SK-N-SH (cell line): ENCODE data around the gene GPRC5C.
"Not testable (repeated sequence)": the region's sequence is repeated elsewhere in the genome, so short reads cannot be mapped to it uniquely, and the experiment has no call there.

Experiments
- CTCF ChIP-seq: fragments of 200-600 bp; sonication (generic); IDR thresholded peaks from 2 replicates; pipeline ENCODE4 v1.6.1; 2017; ENCODE audit warnings: antibody characterized with exemption, mild to moderate bottlenecking, moderate library complexity
- EP300 ChIP-seq, 2 experiments: IDR thresholded peaks; 2 replicates each; pipeline versions ENCODE4 v1.4.0 to v1.6.1; 2012; ENCODE audit warnings: borderline replicate concordance in 1 of 2, low read depth in 1 of 2, low read length in 1 of 2
- GABPA ChIP-seq: IDR thresholded peaks from 2 replicates; pipeline ENCODE4 v1.4.0; 2012; ENCODE audit warnings: low read depth, mild to moderate bottlenecking
- MAX ChIP-seq: IDR thresholded peaks from 2 replicates; pipeline ENCODE4 v1.4.0; 2012; ENCODE audit warnings: low read depth
- NFIC ChIP-seq: IDR thresholded peaks from 2 replicates; pipeline ENCODE4 v1.4.0; 2012; ENCODE audit warnings: borderline replicate concordance
- POLR2AphosphoS5 ChIP-seq: IDR thresholded peaks from 2 replicates; pipeline ENCODE4 v1.6.1; 2012; ENCODE audit warnings: low read depth, low read length
- RAD21 ChIP-seq: IDR thresholded peaks from 2 replicates; pipeline ENCODE4 v1.6.1; 2012; ENCODE audit warnings: mild to moderate bottlenecking, low read length
- RFX5 ChIP-seq: IDR thresholded peaks from 2 replicates; pipeline ENCODE4 v1.6.1; 2012; ENCODE audit warnings: mild to moderate bottlenecking, improper control_type of control experiment, low read length
- TAF1 ChIP-seq: IDR thresholded peaks from 2 replicates; pipeline ENCODE4 v1.6.1; 2012; ENCODE audit warnings: low read depth, mild to moderate bottlenecking, low read length, moderate library complexity, borderline replicate concordance
- TCF12 ChIP-seq: IDR thresholded peaks from 2 replicates; pipeline ENCODE4 v1.4.0; 2012
- TEAD4 ChIP-seq: IDR thresholded peaks from 2 replicates; pipeline ENCODE4 v1.4.0; 2012; ENCODE audit warnings: mild to moderate bottlenecking, borderline replicate concordance; ENCODE audit not compliant: insufficient read depth
- TF ChIP-seq, protein P1 (sequence below): IDR thresholded peaks from 2 replicates; pipeline ENCODE4 v1.4.0; 2012; ENCODE audit warnings: low read depth, borderline replicate concordance

GRCh38 chr17:74488276-74488675 is 56.4 kb downstream of the GPRC5C start:
- not testable (repeated sequence) for TF ChIP-seq POLR2AphosphoS5; CTCF; RFX5; GABPA; MAX; TAF1; EP300 (IDR thresholded peaks at IDR 0.05; ENCODE audit: borderline replicate concordance in 1 of 2, low read depth in 1 of 2, low read length in 1 of 2); TCF12; TEAD4; NFIC; RAD21
- TF ChIP-seq, protein P1, sequence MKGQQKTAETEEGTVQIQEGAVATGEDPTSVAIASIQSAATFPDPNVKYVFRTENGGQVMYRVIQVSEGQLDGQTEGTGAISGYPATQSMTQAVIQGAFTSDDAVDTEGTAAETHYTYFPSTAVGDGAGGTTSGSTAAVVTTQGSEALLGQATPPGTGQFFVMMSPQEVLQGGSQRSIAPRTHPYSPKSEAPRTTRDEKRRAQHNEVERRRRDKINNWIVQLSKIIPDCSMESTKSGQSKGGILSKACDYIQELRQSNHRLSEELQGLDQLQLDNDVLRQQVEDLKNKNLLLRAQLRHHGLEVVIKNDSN: not testable (repeated sequence)
